ENCODE data around the gene TSPAN5.

The TSPAN5 gene

DNA sequence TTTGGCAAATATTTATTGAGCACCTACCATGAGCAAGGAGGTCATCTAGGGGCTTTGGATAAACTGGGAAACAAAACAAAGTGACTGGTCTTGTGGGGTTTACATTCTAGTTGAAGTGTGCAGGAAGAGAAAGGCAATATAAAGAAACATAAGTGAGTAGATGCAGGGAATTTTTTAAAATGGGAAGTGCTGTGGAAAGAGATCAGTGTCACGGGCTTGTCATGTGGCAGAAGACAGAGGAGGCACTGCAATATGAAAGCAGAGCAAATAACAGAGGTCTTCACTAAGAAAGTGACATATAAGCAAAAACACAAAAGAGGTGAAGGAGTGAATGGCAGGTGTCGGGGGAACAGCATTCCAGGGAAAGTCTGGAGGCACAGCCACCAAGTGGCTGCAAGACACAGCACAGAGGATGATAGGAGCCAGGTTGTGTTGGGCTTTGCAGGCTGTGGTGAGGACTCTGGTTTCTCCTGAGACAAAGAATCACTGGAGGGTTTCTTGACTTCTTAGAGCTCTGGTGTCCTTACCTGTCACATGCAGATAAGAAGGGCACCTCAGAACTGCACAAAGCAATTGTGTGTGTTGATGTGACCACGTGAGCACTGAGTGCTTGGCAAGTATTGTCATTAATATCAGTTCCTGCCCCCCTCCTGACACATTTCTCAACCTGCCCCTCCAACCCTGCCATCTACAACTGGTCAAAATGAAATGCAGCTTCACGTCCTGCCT lies 143.5 kb downstream of the TSPAN5 start:
- DNase-seq, result no peak

GRCh38 chr4:98512918-98513317 lies 145.5 kb downstream of the TSPAN5 start:
- no peak for DNase-seq

DNA sequence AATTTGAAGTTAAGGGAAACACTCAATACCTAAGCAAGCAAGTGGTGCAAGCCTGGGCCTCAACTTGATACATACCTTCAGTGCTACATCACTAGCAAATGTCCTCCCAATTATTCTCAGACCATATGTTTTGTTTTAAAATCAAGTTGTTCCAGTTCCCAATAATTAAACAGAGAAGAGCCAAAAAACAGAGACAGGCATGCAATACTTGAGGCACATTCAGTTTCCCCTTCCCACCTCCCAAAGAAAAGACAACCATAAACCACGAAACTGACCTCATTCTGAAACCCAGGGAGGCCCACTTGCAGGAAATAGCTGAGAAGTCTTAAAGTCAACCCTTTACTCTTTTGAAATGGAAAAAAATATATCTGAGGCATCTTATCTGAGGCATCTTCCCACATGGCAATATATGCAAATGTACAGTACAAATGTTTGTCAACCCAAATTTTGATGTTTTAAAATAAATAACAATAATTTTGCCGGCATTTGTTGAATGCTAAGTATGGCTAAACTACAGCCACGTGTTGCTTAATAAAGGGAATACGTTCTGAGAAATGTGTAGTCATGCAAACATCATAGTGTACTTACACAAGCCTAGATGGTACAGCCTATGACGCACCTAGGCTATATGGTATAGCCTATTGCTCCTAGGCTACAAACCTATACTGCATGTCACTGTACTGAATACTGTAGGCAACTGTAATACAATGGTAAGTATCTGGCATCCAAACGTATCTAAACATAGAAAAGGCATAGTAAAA lies 147.5 kb downstream of the TSPAN5 start:
- peak; percentile 39 to 53 for DNase-seq

GRCh38 chr4:98510340-98510739 lies 148.1 kb downstream of the TSPAN5 start:
- DNase-seq, result no peak

DNA sequence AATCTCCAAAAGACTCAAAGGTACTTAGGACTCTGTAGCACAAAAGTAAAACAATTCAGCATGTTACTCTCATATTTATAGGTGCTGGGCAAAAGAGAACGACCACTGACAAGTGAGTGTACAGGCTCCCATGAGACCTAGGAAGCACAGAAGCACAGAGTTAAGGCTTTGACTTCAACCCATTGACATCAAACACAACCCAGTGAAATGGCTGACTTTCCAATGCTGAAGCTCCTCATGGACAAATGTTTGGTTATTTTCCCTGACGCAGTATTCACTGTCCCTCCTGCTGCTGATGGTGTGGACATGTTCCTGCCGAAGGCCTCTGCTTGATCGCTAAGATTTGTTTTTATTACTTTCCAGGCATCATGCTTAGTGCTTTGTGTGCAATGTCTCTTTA lies 148.7 kb downstream of the TSPAN5 start:
- DNase-seq, result no peak

DNA sequence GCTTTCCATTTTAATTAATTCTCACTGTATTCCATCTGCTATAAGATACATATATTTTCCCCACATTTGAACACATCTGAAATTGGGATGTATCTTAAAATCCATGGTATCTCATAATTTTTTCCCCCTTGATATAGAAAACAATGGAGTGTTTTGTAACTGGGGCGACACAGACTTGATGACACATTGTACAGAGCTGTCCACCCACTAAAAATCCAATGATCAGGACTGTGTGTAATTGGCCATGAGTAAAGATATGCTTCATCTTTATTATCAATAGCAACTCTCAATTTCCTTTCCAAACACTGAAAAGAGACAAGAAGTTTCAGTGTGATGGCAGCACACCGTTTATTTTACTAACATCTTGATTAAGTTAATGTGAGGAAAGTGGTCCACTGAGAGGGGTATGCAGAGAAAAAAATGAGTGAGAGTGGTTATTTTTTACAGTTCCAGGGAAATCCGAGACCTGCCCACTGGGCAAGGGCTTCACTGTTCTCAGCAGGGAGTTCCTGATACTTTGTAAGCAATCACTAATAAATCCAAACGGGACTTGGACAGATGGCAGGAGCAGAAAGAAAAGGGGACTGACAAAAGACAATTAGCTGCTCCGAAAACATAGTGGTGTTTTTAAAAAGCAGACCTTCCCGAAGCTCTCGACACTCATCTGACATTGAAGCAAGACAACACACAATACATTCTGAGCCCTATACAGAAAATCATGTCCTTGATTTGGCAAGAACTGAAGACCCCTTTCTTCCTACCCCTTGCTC lies 149.4 kb downstream of the TSPAN5 start:
- DNase-seq, result no peak

- no peak for DNase-seq
These were observed 150.2 kb downstream of the TSPAN5 start for GRCh38 chr4:98508248-98508647.

DNA sequence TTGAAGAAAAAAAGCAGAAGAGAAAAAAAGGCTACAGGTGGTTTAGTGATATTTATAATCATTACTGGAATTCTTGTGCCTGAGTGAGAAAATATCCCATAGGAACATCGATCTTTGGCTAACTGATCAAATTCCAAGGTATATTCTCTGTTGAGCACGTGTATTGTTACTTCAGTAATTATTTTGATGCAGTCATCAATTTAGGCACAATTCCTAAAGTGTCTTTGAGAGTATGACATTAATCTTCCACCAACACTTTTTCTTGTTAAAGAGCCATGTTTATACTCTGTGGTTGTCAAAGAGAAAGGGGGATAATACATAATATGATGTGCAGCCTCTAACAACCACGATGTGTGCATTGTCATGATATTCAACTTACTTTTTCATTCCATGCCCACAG lies 151.1 kb downstream of the TSPAN5 start:
- DNase-seq, result no peak

- peak in 1 of 2 experiments; percentile 22 for DNase-seq
These were observed 151.8 kb downstream of the TSPAN5 start for GRCh38 chr4:98506462-98507132.

GRCh38 chr4:98505992-98506391 lies 152.4 kb downstream of the TSPAN5 start:
- DNase-seq, result no peak

- DNase-seq, result no peak
These were observed 154.3 kb downstream of the TSPAN5 start for GRCh38 chr4:98504091-98504490.

- DNase-seq, result no peak
These were observed 154.7 kb downstream of the TSPAN5 start for GRCh38 chr4:98503676-98504075.

GRCh38 chr4:98502624-98503023 lies 155.8 kb downstream of the TSPAN5 start:
- DNase-seq, result no peak

GRCh38 chr4:98502031-98502430 lies 156.4 kb downstream of the TSPAN5 start:
- DNase-seq, result no peak

DNA sequence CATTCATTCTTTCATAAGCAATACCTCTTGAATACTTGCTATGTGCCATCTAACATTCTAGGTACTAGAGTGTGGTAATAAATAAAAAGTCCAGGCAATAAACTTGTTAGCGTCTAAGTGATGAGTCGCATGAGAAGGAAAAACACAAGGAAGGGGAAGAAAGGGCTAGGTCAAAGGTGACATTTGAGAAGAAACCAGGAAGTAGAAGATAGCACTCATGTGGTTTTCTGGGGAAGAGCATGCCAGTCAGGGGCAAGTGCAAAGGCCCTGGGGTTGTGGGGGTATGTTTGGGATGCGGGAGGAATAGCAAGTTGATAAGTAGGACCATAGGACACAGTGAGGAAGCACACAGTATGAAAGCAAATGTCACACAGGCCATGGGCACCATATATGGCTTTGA lies 157.0 kb downstream of the TSPAN5 start:
- no peak for DNase-seq

DNA sequence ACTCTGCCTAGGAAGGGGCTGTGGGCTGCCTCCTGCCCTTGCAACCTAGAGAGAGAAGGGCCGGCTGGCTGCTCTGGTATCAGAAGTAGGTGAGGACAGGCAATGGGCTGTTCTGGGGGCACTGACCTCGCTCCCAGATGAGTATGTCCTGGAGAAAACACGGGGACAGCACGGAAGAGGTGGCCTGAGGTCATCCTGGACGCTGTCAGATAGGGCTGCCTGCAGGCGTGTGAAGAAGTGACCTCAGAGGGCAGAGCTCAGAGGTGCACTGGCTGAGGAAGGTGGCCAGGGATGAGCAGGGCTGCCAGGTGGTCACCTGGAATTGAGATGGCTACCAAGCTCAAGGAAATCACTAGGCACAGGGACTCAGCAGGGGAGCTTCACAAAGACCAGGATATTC lies 159.6 kb downstream of the TSPAN5 start:
- no peak for DNase-seq

DNA sequence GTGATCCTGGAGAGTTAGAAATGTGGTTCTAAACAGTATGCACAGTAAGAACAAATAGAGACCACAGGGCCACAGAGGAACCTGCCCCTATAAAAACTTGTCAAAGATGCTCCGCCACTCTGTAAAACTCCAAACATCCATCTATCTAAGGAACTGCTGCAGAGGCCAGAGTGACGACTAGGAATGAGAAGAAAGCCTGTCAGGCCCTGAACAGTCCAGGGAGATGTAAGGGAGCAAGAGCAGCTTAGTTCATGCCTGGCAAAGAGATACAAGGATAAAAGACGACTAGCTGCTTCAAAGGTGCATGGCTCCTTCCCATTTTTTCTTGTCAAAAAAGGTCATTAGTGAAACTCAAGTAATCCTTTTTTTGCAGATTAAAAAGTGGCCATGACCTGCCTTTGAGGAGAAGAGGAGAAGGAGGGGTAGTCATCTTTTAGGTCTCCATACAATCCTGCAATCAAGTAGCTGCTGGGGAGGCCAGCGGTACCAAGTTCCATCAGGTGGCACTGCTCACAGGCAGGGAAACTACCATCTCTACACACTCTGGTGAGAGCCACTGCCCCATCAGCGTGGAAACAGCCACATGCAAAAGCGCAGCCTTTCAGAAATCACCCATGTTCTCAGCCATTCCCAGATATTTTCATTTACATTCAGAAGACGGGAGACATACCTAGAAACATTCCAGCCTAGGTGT lies 162.1 kb downstream of the TSPAN5 start:
- no peak for DNase-seq

GRCh38 chr4:98493296-98493695 lies 165.1 kb downstream of the TSPAN5 start:
- no peak for DNase-seq

DNA sequence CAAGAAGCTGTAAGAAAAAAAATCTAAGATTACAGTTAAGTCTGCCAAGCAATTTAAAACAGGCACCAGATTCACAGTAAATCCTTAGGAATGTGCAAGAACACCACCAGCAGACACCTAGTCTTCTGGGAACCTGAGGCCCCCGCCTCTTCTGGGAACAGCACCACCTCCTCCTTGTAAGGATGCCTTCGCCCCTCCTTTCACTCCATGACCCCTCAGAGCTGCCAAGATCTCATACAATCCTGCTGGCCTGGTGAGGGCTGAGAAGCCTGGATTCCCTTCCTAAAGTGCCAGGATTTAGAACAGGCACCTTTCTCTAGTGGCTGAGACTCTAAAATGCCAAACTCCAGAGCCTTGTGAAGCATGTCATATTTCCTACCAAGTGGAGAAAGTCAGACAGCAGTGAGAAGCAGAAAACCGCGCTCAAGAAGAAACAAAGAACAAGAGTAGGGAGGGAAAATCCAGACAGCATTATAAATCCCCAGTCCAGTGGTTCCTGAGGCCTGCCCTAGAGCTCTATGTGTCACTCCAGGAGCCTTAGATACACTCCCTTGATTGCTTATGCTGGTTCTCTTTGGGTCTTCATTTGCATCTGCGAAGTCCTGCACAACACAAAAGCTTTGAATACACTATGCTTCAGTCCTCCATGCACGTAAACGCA lies 166.4 kb downstream of the TSPAN5 start:
- DNase-seq, result no peak

DNA sequence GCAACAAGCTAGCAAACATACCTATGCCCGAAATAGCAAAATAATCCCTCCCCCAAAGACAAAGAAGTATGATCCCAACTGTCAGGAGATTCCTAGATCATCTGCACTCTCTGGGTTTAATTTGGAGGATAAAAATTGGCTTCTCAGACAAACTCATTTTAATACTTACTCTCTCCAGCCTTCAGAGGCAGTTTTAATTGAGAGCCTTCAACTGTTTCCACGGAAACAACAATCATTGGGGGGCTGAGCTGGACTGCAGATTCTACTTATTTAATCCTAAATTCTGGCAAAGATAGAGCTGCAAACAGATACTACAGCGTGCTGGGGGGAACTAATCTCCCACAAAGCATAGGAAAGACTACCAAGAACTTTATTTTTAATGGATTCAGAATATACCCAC lies 168.2 kb downstream of the TSPAN5 start:
- no peak for DNase-seq

DNA sequence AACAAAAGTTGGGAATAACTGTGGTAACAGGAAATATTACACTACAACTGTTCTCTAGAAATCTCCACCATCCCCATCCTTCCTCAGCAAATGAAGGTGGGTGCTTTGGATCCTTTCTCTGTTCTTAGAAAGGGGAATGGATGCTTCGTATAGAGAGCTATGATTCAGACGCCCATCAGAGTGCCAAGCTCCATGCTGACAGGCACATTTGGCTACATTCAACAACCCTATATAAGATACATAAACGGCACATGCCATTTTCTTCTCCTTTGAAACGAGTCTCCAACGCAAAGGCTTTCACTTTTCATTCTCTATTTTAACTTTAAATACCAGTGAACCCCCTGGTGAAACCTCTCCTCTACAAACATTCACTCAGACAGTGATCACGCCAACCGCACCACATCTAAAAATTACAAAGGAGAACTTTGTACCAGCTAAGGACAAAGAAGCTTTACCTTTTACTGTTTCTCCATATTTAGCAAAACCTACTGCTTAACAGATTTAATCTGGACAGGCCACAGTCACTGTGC lies 172.5 kb downstream of the TSPAN5 start:
- no peak for DNase-seq

GRCh38 chr4:98484031-98484430 lies 174.4 kb downstream of the TSPAN5 start:
- DNase-seq, result no peak

All from Kasumi-1 (cell line).